Uterus (tissue), 4 donors: ENCODE results near the gene OR51A4. TPM values are rescaled to one million over a fixed set of nuclear protein-coding genes. Genes with fewer than 3 reads are reported as not detected.
"Not testable (repeated sequence)": the region's sequence is repeated elsewhere in the genome, so short reads cannot be mapped to it uniquely, and the experiment has no call there.

Experiments used
- DNase-seq, 2 donors: peaks; one replicate each; pipeline ENCODE4 v3.0.0-alpha.2; 2019 to 2020
- H3K27ac ChIP-seq, 2 donors: fragments of 200-600 bp; sonication (generic); 1 replicate in 1 of 2; 2 replicates in 1 of 2; pipeline ENCODE4 v1.5.1; 2016 to 2018
- H3K27me3 ChIP-seq, 2 donors: fragments of 200-600 bp; sonication (generic); one replicate each; pipeline ENCODE4 v1.5.1; 2018 to 2019; ENCODE audit warnings: control low read depth in 1 of 2
- H3K36me3 ChIP-seq, 2 donors: fragments of 200-600 bp; sonication (generic); one replicate each; pipeline ENCODE4 v1.5.1; 2019; ENCODE audit warnings: control low read depth in 1 of 2
- H3K4me1 ChIP-seq, 2 donors: fragments of 200-600 bp; sonication (generic); one replicate each; pipeline ENCODE4 v1.5.1; 2018 to 2019; ENCODE audit warnings: control low read depth in 1 of 2
- H3K4me3 ChIP-seq, 2 donors: fragments of 200-600 bp; sonication (generic); 1 replicate in 1 of 2; 2 replicates in 1 of 2; pipeline ENCODE4 v1.5.1; 2018 to 2019; ENCODE audit warnings: mild to moderate bottlenecking in 1 of 2
- H3K9me3 ChIP-seq, 2 donors: fragments of 200-600 bp; sonication (generic); one replicate each; pipeline ENCODE4 v1.5.1; 2019; ENCODE audit warnings: control low read depth in 1 of 2
- POLR2A ChIP-seq, 2 donors: fragments of 450-650 bp; IDR thresholded peaks; one replicate each; pipeline ENCODE4 v1.6.1; 2016; ENCODE audit warnings: antibody characterized with exemption in 2 of 2, mild to moderate bottlenecking in 1 of 2, moderate library complexity in 1 of 2
- intact Hi-C: fragments of 100-400 bp; cut with DNase I; formaldehyde crosslinking; loops from one replicate; pipeline ENCODE4 v1.15.1; 2023; ENCODE audit warnings: low total_unique reads
- total RNA-seq, 4 donors: library from RNA; depleted of rRNA in 3 of 4; stranded (reverse); fragments of >200 nt in 3 of 4; gene quantifications; one replicate each; pipeline versions ENCODE4 v1.1.0 to v1.2.4, GENCODE V29; 2014 to 2023
- TF ChIP-seq, protein P1 (sequence below), 4 experiments: fragments of 200-600 bp in 2 of 4; fragments of 450-650 bp in 2 of 4; sonication (generic) in 2 of 4; IDR thresholded peaks; one replicate each; pipeline ENCODE4 v1.5.1; 2016 to 2019; ENCODE audit warnings: antibody characterized with exemption in 4 of 4, mild to moderate bottlenecking in 2 of 4, moderate library complexity in 1 of 4
- donor health status: DM: yes; HTN: yes; CAD: no.

Gene OR51A4
- total RNA-seq, 4 donors from 2014 or later = not detected

GRCh38 chr11:4979036-4979435 is 31.6 kb upstream of the OR51A4 start:
- no peak for DNase-seq
- Histone ChIP-seq H3K4me3 (no peak overlapping the region), H3K27me3 (no peaks in the 10 kb centered on the region), H3K9me3 (no peaks in the 10 kb centered on the region), H3K36me3 (no peaks in the 10 kb centered on the region), H3K4me1 (no peaks in the 10 kb centered on the region), H3K27ac (no peak overlapping the region)
- TF ChIP-seq POLR2A (IDR thresholded peaks at IDR 0.05) = no peak
- TF ChIP-seq, protein P1, sequence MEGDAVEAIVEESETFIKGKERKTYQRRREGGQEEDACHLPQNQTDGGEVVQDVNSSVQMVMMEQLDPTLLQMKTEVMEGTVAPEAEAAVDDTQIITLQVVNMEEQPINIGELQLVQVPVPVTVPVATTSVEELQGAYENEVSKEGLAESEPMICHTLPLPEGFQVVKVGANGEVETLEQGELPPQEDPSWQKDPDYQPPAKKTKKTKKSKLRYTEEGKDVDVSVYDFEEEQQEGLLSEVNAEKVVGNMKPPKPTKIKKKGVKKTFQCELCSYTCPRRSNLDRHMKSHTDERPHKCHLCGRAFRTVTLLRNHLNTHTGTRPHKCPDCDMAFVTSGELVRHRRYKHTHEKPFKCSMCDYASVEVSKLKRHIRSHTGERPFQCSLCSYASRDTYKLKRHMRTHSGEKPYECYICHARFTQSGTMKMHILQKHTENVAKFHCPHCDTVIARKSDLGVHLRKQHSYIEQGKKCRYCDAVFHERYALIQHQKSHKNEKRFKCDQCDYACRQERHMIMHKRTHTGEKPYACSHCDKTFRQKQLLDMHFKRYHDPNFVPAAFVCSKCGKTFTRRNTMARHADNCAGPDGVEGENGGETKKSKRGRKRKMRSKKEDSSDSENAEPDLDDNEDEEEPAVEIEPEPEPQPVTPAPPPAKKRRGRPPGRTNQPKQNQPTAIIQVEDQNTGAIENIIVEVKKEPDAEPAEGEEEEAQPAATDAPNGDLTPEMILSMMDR (IDR thresholded peaks at IDR 0.05) = no peak
- intact Hi-C loops = no loop called here

DNA sequence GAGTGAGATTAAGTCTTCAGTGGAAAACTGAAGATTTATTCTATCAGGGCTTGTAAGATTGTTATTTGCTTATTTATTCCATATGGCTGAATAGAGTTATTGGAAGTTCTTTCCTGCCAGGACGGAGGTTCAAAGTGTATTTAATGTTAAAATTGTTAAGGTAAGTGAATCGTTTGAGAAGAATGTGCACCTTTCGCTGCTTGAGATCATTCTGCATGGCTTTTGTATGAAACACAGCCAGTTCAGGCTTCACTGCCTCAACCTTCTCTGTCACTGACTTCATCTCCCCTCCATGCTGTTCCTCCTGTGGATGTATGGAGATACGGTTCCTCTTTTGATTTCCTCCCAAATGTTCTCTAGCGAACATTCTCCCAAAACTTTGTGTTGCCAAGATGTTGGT is 28.0 kb upstream of the OR51A4 start:
- Histone ChIP-seq H3K27me3 (no peaks in the 10 kb centered on the region), H3K36me3 (no peaks in the 10 kb centered on the region), H3K4me3 (no peak overlapping the region), H3K4me1 (no peaks in the 10 kb centered on the region), H3K9me3 (no peaks in the 10 kb centered on the region), H3K27ac (no peak overlapping the region)
- intact Hi-C loops = no loop called here
- TF ChIP-seq, protein P1 (IDR thresholded peaks at IDR 0.05) = no peak
- no peak for TF ChIP-seq POLR2A (IDR thresholded peaks at IDR 0.05)
- DNase-seq = no peak

DNA sequence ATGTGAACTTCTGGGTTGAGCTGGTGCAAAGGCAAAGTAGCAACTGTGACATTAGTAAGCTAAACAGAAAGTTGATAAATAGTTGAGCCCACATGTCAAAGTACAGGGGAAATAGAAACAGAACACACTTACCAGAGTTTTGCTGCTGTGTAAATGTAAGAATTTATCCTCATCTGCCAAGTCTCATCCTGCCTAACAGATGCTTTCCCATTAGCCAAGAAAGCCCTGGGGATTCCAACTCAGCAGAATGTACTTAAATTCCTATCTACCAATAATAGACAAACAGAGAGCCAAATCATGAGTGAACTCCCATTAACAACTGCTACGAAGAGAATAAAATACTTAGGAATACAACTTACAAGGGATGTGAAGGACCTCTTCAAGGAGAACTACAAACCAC is 15.4 kb upstream of the OR51A4 start:
- intact Hi-C loops = no loop called here
- DNase-seq = no peak
- H3K36me3 ChIP-seq = no peaks in the 10 kb centered on the region
- H3K4me1 ChIP-seq = no peaks in the 10 kb centered on the region
- TF ChIP-seq, protein P1 (IDR thresholded peaks at IDR 0.05) = no peak
- TF ChIP-seq POLR2A (IDR thresholded peaks at IDR 0.05) = no peak
- H3K27ac ChIP-seq = no peak overlapping the region
- H3K9me3 ChIP-seq = no peaks in the 10 kb centered on the region
- H3K4me3 ChIP-seq = no peak overlapping the region
- no peaks in the 10 kb centered on the region for H3K27me3 ChIP-seq

DNA sequence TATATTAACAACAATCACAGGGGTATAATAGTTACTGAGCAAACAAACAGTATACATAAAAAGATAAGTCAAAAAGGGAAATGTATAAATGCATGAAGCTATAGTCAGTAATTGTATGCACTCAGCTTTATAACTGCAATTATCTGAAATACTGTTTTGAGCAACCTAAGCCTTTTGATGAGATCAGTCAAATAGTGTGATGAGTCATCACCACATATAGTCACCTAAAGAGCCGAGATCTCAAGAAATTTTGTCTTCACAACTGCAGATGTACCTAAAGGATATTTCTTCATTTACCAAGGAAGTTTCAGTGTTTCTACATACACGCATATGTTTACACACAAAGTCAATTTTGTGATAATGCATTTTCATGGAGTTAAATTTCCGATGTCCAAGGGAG is 13.5 kb upstream of the OR51A4 start:
- H3K4me1 ChIP-seq = no peaks in the 10 kb centered on the region
- TF ChIP-seq POLR2A (IDR thresholded peaks at IDR 0.05) = no peak
- TF ChIP-seq, protein P1 (IDR thresholded peaks at IDR 0.05) = no peak
- intact Hi-C loops = no loop called here
- no peaks in the 10 kb centered on the region for H3K27me3 ChIP-seq
- no peaks in the 10 kb centered on the region for H3K36me3 ChIP-seq
- no peaks in the 10 kb centered on the region for H3K9me3 ChIP-seq
- no peak overlapping the region for H3K27ac ChIP-seq
- DNase-seq = no peak
- no peak overlapping the region for H3K4me3 ChIP-seq

DNA sequence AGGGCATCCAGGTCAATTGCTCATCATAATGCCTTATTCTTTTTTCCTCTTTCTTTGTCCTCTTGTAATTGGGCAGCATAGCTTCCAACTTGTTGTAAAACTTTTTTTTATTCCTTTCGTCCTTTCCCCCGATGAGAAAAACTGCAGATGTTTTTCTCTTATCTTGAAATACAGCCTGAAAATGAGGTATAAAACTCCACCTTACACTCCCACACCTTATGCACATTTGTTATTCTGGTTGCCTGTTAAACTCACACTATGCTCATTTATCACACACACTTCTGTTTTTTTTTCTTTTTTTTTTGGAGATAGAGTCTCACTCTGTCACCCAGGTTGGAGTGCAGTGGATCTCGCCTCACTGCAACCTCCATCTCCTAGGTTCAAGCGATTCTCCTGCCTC is 10.0 kb upstream of the OR51A4 start:
- H3K4me1 ChIP-seq = no peaks in the 10 kb centered on the region
- TF ChIP-seq, protein P1 (IDR thresholded peaks at IDR 0.05) = no peak
- no peak for TF ChIP-seq POLR2A (IDR thresholded peaks at IDR 0.05)
- intact Hi-C loops = no loop called here

GRCh38 chr11:4955613-4956012 is 8.2 kb upstream of the OR51A4 start, which contains the start of gene OR51A2:
TSS of gene OR51A2 (minus strand) at chr11:4955713. CDS start at chr11:4955713, 0 bp downstream.
- H3K4me3 ChIP-seq, H3K36me3 ChIP-seq, H3K9me3 ChIP-seq, H3K4me1 ChIP-seq, H3K27ac ChIP-seq, intact Hi-C loops, H3K27me3 ChIP-seq, DNase-seq: not testable (repeated sequence)

More for the DNA sequence above, 10.0 kb upstream of the OR51A4 start:
- Histone ChIP-seq H3K4me3 (no peak overlapping the region), H3K27ac (no peak overlapping the region), H3K27me3 (no peaks in the 10 kb centered on the region), H3K36me3 (no peaks in the 10 kb centered on the region), H3K9me3 (no peaks in the 10 kb centered on the region)
- no peak for DNase-seq
